OCI-LY7 (cell line): ENCODE data around the gene OSCAR. TPM values are rescaled to one million over a fixed set of nuclear protein-coding genes. Genes with fewer than 3 reads are reported as not detected.

Experiments used
- BruUV-seq: library from RNA; stranded (reverse); fragments of 400-500 nt; replicated peaks from 2 replicates; lab custom pipeline; 2021; lab: Mats Ljungman, UMichigan
- CTCF ChIA-PET: fragments of 300-600 bp; sonication (Branson Sonifier 250); formaldehyde crosslinking; loops from one replicate; lab custom pipeline; 2022; ENCODE audit warnings: antibody characterized with exemption; ENCODE audit not compliant: unreplicated experiment; lab: Charles Lee
- POLR2A ChIA-PET: fragments of 300-600 bp; sonication (Branson Sonifier 250); formaldehyde crosslinking; loops from one replicate; lab custom pipeline; 2022; ENCODE audit warnings: antibody characterized with exemption; lab: Charles Lee
- DNase-seq: peaks from one replicate; pipeline ENCODE4 v3.0.0-alpha.2; 2015; ENCODE audit warnings: low spot score
- H2AFZ ChIP-seq: fragments of 200-600 bp; sonication (generic), shearing (Covaris generic); 2 replicates; pipeline ENCODE4 v1.6.1; 2014; ENCODE audit warnings: mild to moderate bottlenecking, antibody characterized with exemption, low read length, moderate library complexity
- H3K27ac ChIP-seq: fragments of 200-600 bp; sonication (generic); 2 replicates; pipeline ENCODE4 v1.5.1; 2014; ENCODE audit warnings: mixed run types, low read depth, mild to moderate bottlenecking, moderate library complexity, low read length, inconsistent platforms; ENCODE audit not compliant: poor library complexity, severe bottlenecking
- H3K36me3 ChIP-seq: fragments of 200-600 bp; sonication (generic); 2 replicates; pipeline ENCODE4 v1.6.1; 2014; ENCODE audit warnings: mild to moderate bottlenecking, antibody characterized with exemption, low read length, moderate library complexity, mixed read lengths; ENCODE audit not compliant: insufficient read depth
- H3K4me1 ChIP-seq: fragments of 200-600 bp; sonication (generic); 2 replicates; pipeline ENCODE4 v1.5.1; 2014; ENCODE audit warnings: mild to moderate bottlenecking, low read length; ENCODE audit not compliant: insufficient read depth, poor library complexity, severe bottlenecking
- H3K4me2 ChIP-seq: fragments of 200-600 bp; sonication (generic); 2 replicates; pipeline ENCODE4 v1.6.1; 2014; ENCODE audit warnings: mild to moderate bottlenecking, low read length
- H3K4me3 ChIP-seq: fragments of 200-600 bp; sonication (generic); 2 replicates; pipeline ENCODE4 v1.5.1; 2014; ENCODE audit warnings: mild to moderate bottlenecking, low read depth, low read length; ENCODE audit not compliant: poor library complexity, severe bottlenecking
- H3K79me2 ChIP-seq: fragments of 200-600 bp; sonication (generic); 2 replicates; pipeline ENCODE4 v1.6.1; 2016; ENCODE audit warnings: low read depth, mild to moderate bottlenecking, low read length, moderate library complexity, mixed read lengths; ENCODE audit not compliant: insufficient read depth
- H3K9me2 ChIP-seq: fragments of 200-600 bp; sonication (generic); 2 replicates; pipeline ENCODE4 v1.6.1; 2016; ENCODE audit warnings: mild to moderate bottlenecking, low read length, mixed read lengths; ENCODE audit not compliant: insufficient read depth
- H3K9me3 ChIP-seq: fragments of 200-600 bp; sonication (generic); 2 replicates; pipeline ENCODE4 v1.6.1; 2014; ENCODE audit warnings: mild to moderate bottlenecking, mixed run types, low read length, mixed read lengths
- H4K20me1 ChIP-seq: fragments of 200-600 bp; sonication (generic); 2 replicates; pipeline ENCODE4 v1.6.1; 2014; ENCODE audit warnings: mild to moderate bottlenecking, antibody characterized with exemption, low read length, moderate library complexity, mixed read lengths; ENCODE audit not compliant: insufficient read depth
- CTCF ChIP-seq: fragments of 200-600 bp; sonication (generic); conservative IDR thresholded peaks from 2 replicates; pipeline ENCODE4 v1.5.1; 2014; ENCODE audit warnings: mild to moderate bottlenecking, antibody characterized with exemption, low read length, moderate library complexity, mixed read lengths
- EZH2phosphoT487 ChIP-seq: fragments of 200-600 bp; sonication (generic); IDR thresholded peaks from 2 replicates; pipeline ENCODE4 v1.6.1; 2018; ENCODE audit warnings: low read depth, borderline replicate concordance, mild to moderate bottlenecking, mixed run types, antibody characterized with exemption, low read length, moderate library complexity, mixed read lengths
- intact Hi-C: fragments of 100-400 bp; cut with micrococcal nuclease; formaldehyde crosslinking; loops from one replicate; pipeline ENCODE4 v1.10.0; 2022; ENCODE audit not compliant: unreplicated experiment
- total RNA-seq, 2 experiments: library from RNA; depleted of rRNA in 1 of 2; stranded (reverse); fragments of >200 nt in 1 of 2; shearing (Covaris generic) in 1 of 2; gene quantifications; 2 replicates each; pipeline ENCODE4 v1.2.3, GENCODE V29; 2014 to 2022

Gene OSCAR
- total RNA-seq, 2 experiments from 2014 or later: 0.32 TPM; not detected in 1

- POLR2A ChIA-PET: no interaction called here
- TF ChIP-seq CTCF: no peak
- no peak for TF ChIP-seq EZH2phosphoT487
- Histone ChIP-seq H4K20me1 (no peaks in the 10 kb centered on the region), H3K9me2 (no peaks in the 10 kb centered on the region), H3K4me2 (no peak overlapping the region), H2AFZ (no peak overlapping the region), H3K4me3 (no peak overlapping the region), H3K4me1 (no peaks in the 10 kb centered on the region), H3K79me2 (no peaks in the 10 kb centered on the region), H3K9me3 (no peaks in the 10 kb centered on the region), H3K27ac (no peak overlapping the region), H3K36me3 (no peaks in the 10 kb centered on the region)
- no peak for DNase-seq
- CTCF ChIA-PET: no interaction called here
- intact Hi-C loops: no loop called here
- BruUV-seq: no TSS peak
Measured at GRCh38 chr19:54077334-54077733, 23.3 kb downstream of the OSCAR start.

- Histone ChIP-seq H3K9me3 (no peaks in the 10 kb centered on the region), H3K79me2 (no peaks in the 10 kb centered on the region), H3K27ac (no peak overlapping the region), H4K20me1 (no peaks in the 10 kb centered on the region), H3K9me2 (no peaks in the 10 kb centered on the region), H3K4me3 (no peak overlapping the region), H3K36me3 (no peaks in the 10 kb centered on the region), H2AFZ (no peak overlapping the region), H3K4me1 (no peaks in the 10 kb centered on the region), H3K4me2 (no peak overlapping the region)
- TF ChIP-seq EZH2phosphoT487: no peak
- BruUV-seq: no TSS peak
- ChIA-PET POLR2A (no interaction called here), CTCF (no interaction called here)
- DNase-seq: no peak
- intact Hi-C loops: no loop called here
Measured at GRCh38 chr19:54074851-54075250, 25.8 kb downstream of the OSCAR start.

GRCh38 chr19:54073829-54074228 lies 26.8 kb downstream of the OSCAR start:
- DNase-seq: no peak
- Histone ChIP-seq H3K79me2 (no peaks in the 10 kb centered on the region), H3K9me3 (no peaks in the 10 kb centered on the region), H3K4me3 (no peak overlapping the region), H3K36me3 (no peaks in the 10 kb centered on the region), H2AFZ (no peak overlapping the region), H3K4me1 (no peaks in the 10 kb centered on the region), H3K27ac (no peak overlapping the region), H3K4me2 (no peak overlapping the region), H4K20me1 (no peaks in the 10 kb centered on the region), H3K9me2 (no peaks in the 10 kb centered on the region)
- ChIA-PET POLR2A (no interaction called here), CTCF (no interaction called here)
- intact Hi-C loops: no loop called here
- no peak for TF ChIP-seq EZH2phosphoT487
- no peak for TF ChIP-seq CTCF
- no TSS peak for BruUV-seq
